DND-41 (cell line): ENCODE results near the gene ZNF329.
"Not testable (repeated sequence)": the region's sequence is repeated elsewhere in the genome, so short reads cannot be mapped to it uniquely, and the experiment has no call there.

Experiments used
- EZH2 ChIP-seq: IDR thresholded peaks from 3 replicates; pipeline ENCODE4 v1.6.1; 2012; ENCODE audit warnings: borderline replicate concordance, low read depth, mild to moderate bottlenecking, moderate library complexity, low read length, inconsistent platforms; ENCODE audit not compliant: severe bottlenecking
- TF ChIP-seq, protein P1 (sequence below): IDR thresholded peaks from 2 replicates; pipeline ENCODE4 v1.5.1; 2012; ENCODE audit warnings: borderline replicate concordance, low read length, moderate library complexity, mild to moderate bottlenecking; ENCODE audit not compliant: poor library complexity, severe bottlenecking; ENCODE audit errors: extremely low read depth

DNA sequence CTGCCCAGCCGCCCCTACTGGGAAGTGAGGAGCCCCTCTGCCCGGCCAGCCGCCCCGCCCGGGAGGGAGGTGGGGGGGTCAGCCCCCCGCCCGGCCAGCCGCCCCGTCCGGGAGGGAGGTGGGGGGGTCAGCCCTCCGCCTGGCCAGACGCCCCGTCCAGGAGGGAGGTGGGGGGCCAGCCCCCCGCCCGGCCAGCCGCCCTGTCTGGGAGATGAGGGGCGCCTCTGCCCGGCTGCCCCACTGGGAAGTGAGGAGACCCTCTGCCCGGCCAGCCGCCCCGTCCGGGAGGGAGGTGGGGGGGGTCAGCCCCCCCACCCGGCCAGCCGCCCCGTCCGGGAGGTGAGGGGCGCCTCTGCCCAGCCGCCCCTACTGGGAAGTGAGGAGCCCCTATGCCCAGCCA lies 3.1 kb downstream of the ZNF329 start:
- TF ChIP-seq, protein P1, sequence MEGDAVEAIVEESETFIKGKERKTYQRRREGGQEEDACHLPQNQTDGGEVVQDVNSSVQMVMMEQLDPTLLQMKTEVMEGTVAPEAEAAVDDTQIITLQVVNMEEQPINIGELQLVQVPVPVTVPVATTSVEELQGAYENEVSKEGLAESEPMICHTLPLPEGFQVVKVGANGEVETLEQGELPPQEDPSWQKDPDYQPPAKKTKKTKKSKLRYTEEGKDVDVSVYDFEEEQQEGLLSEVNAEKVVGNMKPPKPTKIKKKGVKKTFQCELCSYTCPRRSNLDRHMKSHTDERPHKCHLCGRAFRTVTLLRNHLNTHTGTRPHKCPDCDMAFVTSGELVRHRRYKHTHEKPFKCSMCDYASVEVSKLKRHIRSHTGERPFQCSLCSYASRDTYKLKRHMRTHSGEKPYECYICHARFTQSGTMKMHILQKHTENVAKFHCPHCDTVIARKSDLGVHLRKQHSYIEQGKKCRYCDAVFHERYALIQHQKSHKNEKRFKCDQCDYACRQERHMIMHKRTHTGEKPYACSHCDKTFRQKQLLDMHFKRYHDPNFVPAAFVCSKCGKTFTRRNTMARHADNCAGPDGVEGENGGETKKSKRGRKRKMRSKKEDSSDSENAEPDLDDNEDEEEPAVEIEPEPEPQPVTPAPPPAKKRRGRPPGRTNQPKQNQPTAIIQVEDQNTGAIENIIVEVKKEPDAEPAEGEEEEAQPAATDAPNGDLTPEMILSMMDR, result not testable (repeated sequence)
- not testable (repeated sequence) for TF ChIP-seq EZH2
